GM18907 (cell line): Measurements from ENCODE around the gene MYLK3.
"Not testable (repeated sequence)": the region's sequence is repeated elsewhere in the genome, so short reads cannot be mapped to it uniquely, and the experiment has no call there.

Source experiments
- ATAC-seq: cut with Tn5 transposase; IDR thresholded peaks from one replicate; pipeline ENCODE4 v1.9.1; 2021; ENCODE audit warnings: mild to moderate bottlenecking, moderate library complexity; ENCODE audit not compliant: unreplicated experiment

Gene MYLK3

DNA sequence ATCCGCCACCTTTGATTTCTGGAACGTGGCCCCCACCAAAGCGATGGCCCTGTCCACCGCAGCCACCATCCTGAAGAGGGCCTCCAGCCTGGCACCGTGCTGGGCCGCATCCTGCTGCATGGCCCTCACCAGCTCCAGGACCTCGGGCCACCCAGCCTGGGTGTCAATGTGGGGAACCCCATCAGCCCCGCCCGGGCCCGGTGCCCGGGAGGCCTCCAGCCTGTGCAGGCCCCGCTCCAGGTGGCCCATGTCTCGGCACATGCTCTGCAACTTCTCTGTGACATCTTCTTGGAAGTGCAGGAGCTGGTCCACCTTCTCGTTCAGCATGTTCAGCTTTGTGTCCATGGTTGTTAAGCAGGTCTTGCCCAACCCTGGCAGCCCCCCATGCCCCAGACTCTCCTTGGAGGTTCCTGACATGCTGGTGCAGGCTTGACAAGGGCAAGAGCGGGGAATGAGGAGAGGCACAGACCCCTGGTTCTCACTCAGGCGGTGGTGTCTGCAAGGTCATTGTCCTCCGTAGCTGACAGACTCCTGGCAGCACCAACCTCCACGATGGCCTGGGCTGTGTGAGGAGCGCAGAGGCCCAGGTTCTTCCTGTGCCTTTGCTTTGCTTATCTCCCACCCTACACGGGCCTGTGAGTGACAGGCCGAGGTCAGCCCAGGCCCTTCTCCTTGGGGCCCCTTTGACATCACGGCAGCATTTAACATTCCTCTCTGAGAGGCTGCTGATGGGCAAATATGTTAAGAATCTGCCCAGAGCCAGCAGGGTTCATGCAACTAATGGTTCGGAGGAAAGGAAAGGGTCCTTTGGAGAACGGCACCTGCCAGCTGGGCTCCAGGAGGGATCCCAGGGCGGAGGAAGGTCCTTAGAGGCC is at the start of gene MYLK3:
Gene MYLK3 (minus strand): TSS at position 568 of the 875 bp plus-strand sequence. CDS start 151 bp downstream, at position 417.
- ATAC-seq = no peak

DNA sequence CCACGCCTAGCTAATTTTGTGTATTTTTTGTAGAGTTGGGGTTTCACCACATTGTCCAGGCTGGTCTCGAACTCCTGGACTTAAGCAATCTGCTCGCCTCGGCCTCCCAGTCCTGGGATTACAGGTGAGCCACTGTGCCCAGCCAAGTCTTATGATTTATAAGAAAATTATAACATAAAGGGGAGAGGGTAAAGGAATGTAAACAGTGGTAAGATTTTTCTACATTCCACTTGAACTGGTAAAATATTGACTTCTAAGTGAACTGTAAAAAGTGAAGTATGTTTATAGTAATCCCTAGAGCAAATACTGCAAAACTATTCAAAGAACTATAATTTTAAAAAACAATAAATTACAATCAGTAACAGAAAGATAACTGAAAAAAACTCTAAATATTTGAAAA is 49.4 kb upstream of the MYLK3 start:
- no peak for ATAC-seq

DNA sequence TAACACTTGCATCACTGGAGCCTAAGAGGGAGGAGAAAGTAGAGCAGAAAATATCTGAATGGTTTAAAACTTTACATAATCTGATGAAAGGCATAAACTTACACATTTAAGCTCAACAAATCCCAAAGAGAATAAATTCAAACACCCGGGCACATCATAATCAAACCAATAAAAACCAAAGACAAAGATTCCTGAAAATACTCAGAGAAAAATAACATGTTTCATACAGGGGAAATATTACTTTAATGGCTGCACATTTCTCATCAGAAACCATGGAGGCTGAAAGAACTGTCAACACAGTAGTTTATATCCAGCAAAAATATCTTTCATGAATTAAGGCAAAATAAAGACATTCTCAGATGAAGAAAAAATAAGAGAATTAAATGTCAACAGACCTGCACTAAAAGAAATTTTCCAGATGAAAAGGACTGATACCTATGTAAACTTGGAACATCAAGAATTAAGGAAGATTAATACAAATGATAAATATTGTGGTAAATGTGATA is 48.7 kb upstream of the MYLK3 start:
- no peak for ATAC-seq

DNA sequence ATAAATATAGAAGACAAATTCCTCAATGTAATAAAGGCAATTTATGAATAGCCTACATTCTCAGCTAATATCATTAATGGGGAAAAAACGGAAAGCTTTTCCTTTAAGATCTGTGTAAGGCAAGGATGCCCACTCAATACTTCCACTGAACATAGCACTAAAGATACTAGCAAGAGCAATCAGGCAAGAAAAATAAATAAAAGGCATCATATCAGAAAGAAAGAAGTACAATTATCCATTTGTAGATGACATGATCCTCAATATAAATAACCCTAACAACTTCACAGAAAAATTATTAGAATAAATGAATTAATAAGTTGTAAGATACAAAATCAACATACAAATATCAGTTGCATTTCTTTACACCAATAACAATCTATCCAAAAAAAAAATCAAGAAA is 45.7 kb upstream of the MYLK3 start:
- ATAC-seq = no peak

DNA sequence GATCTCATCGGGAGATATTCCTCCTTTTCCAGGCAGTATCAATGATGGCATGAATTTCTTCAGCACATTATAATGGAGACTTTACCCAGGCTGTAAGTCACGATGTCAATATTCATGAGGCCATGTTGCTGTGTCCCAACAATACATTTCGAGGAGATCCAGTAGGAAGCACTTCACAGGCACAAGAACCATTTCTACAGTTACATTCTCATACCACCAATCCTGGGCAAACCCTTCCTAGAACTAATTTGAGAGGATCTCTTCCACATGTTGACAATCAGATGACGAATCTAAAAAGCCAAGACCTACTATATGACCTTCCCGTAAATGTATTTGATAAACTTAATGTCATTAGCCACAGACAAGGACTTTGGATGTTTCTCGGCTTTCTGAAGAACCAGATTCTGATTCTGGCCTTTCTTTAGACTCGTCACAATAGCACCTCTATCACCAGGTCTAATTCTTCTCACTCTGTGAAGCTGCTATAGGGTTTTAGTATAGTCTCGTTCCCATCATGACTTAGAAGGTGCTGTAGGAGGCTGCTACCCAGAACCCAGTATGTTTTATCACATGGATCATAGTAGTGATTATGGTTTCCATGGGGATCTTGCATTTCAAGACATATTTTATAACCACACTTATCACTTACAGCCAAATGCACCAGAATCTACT is 42.6 kb upstream of the MYLK3 start:
- ATAC-seq = no peak

DNA sequence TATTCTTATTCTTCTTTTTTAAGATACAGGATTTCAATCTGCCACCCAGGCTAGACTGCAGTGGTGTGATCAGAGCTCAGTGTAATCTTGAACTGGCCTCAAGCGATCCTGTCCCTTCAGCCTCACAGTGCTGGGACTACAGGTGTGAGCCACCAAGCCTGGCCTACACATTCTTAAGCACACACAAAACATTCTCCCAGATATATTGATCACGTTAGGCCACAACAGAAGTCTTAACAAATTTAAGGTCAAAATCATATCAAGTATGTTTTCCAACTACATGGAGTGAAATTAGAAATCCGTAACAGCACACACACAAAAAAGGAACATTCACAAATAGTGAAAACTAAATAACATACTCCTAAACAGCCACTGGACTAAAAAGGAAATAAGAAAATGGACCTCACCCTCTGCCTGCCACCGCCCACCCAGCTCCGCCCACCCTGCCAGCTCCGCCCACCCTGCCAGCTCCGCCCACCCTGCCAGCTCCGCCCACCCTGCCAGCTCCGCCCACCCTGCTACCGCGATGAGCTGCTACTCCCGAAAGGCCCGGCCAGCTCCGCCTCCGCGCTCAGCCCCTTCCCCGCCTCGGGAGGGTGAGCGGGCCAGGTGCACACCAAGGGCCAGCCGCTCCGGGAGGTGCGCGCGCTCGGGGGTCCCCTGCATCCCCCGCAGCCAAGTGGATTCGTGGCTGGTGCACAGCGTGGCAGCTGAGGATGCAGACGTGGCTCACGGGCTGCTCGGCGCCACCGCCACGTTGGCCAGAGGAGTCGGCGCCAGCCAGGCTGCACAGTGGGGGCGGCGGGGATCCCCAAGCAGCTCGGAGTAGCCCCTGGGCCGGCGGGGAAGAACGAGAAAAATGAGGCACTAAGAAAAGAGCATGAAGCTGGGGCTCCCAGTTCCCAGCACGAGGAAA is 41.6 kb upstream of the MYLK3 start:
- ATAC-seq = peak; percentile 88

DNA sequence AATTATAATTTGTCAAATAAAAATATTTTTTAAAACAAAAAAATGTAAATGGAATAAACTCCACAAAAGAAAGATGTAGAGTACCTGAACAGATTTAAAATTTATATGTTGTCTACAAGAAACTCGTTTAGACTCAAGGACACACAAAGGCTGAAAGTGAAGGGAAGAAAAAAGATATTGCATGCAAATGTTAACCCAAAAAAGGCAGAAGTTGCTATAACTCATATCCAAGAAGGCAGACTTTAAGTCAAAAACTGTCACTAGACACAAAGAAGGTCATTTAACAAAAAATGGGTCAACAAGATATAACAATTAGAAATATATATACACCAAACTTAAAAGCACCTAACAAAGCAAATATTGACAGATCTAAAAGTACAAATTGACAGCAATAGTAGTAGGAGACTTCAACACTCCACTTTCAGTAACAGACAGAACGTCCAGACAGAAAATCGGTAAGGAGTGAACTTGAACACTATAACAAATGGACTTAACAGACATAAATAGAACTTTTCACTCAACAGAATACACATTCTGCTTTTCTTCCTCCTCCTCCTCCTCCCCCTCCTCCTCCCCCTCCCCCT is 40.8 kb upstream of the MYLK3 start:
- no peak for ATAC-seq

DNA sequence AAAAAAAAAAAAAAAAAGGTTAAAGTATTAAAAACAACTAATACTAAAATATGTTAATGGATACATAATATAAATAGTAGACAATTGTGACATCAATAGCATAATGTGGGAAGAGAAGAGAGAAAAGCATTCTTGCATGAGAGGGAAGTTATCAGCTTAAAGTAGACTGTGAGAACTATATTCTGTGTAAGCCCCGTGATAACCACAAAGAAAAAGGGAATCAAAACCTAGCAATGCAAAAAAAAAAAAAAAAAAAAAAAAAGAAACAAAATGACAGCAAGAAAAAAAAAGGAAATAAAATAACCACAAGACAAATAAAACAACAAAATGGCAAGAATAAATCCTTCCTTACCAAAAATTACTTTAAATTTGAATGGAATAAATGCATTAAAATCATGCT is 39.8 kb upstream of the MYLK3 start:
- ATAC-seq = no peak

DNA sequence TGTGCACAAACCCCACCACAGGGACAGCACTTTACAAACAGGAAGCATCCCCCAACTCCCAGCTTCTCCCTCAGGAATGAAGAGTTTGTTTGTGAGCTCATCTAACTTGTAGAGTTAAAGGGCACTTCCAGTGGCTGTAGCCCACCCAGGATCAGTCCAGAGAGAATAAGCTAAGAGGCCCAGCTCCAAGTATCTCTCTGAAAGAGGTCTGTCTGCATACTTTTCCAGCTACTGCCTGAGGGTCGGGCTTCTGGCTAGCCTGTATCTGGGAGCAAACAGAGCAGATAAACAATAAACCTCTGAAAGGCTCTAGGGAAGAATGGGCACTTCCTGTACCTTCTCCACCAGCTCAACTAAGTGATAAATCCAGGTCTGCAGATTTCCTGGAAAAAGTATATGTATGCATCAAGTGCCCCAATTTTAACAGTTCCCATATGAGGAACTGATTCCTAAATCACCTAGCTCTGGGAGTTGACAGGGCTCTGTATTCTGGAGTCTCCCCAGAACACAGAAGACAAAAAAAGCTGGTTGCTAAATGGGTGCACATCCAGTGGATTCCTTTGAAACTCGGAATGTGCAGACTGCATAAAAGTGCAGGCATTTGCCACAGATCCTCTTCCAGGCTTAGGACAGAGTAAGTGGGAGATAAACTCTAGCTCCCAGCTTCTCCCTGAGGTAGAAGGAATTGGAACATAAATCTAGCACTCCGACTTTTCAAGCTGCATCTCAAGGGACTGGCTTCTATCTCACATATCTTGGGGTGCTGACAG is 37.1 kb upstream of the MYLK3 start:
- ATAC-seq = no peak

DNA sequence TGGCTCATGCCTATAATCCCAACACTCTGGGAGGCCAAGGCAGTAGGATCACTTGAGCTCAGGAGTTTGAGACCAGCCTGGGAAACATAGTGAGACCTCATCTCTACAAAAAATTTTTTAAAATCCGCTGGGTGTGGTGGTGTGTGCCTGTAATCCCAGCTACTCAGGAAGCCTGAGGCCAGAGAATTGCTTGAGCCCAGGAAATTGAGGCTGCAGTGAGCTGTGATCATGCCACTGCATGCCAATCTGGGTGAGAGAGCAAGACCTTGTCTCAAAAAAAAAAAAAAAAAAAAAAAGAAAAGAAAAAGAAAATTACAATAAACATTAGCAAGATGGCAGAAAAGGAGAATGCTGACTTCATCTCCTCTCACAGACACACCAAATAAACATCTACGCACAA is 36.4 kb upstream of the MYLK3 start:
- not testable (repeated sequence) for ATAC-seq

DNA sequence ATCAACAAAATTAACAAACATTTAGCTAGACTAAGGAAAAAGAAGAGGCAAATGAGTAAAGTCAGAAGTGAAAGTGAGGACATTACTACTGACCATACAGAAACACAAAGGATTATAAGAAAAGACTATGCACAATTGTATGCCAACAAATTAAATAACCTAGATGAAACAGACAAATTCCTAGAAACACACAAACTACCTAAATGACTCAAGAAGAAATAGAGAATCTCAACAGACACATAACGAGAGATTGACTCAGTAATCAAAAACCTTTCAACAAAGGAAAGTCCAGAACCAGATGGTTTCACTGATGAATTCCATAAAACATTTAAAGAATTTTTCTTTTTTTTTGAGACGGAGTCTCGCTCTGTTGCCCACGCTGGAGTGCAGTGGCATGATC is 35.7 kb upstream of the MYLK3 start:
- no peak for ATAC-seq

DNA sequence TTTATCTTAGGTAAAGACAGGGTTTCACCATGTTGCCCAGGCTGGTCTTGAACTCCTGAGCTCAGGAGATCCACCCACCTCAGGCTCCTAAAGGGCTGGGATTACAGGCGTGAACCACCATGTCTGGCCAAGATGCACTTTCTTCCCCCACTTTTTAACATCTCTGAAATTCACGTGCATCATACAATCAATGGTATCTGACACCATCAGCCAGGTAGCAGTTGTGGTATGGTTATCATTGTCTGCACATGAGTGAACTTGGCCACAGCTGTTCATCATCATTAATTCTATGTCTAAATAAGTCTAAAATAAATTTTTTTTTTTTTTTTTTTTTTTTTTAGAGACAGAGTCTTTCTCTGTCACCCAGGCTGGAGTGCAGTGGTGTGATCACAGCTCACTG is 34.2 kb upstream of the MYLK3 start:
- no peak for ATAC-seq

DNA sequence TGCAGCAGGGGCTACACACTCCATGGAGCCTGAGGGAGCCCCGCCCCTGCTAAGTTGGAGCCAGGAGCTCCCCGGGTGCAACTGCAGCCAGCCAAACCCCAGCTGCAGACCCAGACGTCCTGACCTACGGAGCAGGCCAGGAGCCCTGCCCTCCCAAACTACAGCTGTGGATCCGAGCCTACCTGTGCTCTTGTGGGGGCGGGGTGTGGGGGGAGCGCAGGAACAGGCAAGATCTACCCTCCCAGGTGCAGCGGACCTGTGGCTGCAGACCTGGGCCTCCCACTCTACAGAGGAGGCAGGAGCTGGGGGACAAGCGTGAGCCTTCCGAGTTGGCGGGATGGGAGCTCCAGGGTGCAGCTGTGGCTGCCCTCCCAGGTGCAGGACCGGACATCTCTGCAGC is 29.7 kb upstream of the MYLK3 start:
- no peak for ATAC-seq

DNA sequence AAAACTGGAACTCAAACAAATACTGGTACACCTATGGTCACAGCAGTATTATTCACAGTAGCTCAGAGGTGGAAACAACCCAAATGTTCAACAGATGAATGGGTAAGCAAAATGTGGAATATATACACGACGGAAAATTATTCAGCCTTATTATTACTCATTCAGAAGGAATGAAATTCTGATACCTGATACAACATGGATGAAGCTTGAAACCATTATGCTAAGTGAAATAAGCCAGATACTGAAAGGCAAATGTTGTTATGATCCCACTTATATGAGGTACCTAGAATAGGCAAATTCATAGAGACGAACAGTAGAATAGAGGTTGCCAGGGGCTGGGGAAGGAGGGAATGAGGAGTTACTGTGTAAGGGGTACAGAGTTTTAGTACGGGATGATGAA is 27.1 kb upstream of the MYLK3 start:
- no peak for ATAC-seq

DNA sequence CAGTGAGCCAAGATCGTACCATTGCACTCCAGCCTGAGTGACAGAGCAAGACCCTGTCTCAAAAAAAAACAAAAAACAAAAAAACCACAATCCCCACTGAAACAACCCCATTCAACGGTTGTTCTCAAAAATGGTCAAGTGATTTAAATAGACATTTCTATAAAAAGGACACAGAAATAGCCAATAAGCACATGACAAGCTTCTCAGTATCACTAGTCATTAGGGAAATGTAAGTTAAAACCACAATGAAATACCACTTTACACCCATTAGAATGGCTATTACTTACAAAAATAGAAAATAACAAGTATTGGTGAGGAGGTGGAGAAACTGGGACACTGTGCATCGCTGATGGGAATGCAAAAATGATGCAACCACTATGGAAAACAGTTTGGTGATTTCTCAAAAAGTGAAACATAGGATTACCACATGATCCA is 26.6 kb upstream of the MYLK3 start:
- ATAC-seq = no peak

DNA sequence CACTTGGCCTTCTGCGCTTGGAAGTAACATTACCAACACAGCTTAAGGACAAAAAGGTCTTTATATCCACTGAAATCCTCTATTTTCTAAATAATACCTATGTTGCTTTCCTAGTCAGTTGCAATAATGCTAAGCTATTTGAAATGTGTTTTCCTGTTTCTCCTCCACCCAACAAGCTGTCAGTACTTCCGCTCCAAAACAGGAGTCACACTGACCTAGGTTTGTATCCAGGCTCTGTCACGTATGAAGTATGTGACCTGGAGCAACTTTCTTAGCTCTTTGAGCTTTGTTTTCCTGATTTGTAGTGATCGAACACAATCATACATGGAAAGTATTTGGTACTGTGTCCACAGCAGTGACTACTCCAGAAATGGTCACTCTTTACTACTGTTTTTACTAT is 24.3 kb upstream of the MYLK3 start:
- no peak for ATAC-seq

DNA sequence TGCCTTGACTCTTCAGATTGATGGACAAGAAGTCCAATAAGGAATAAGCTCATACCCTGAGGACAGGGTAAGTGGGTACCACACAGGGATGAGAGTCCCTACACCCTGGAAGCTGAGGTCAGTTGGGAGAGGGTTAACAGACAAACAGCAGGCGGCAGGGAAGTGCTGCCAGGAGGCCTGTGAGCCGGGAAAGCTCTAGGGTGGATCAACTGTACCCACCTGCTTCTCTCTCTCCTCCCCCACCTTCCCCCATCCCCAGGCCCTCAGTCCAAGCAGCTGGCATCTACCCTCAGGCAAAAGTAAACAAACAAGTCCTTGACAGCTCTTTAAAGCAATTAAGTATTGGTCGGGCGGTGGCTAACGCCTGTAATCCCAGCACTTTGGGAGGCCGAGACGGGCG is 20.7 kb upstream of the MYLK3 start:
- ATAC-seq = no peak

DNA sequence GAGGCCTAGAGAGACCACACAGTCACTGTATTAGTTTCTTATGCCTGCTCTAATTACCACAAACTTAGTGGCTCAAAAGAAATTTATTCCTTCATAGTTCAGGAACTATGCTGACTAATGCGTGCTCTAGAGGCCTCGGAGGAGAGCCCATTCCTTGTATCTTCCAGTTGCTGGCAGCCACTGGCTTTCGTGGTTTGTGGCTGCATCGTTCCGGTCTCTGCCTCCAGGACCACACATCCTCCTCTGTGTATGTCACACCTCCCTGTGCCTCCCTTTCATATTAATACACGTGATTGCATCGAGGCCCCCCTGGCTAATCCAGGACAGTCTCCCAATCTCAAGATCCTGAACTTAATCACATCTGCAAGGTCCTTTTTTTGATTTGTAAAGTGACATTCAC is 16.9 kb upstream of the MYLK3 start:
- no peak for ATAC-seq

DNA sequence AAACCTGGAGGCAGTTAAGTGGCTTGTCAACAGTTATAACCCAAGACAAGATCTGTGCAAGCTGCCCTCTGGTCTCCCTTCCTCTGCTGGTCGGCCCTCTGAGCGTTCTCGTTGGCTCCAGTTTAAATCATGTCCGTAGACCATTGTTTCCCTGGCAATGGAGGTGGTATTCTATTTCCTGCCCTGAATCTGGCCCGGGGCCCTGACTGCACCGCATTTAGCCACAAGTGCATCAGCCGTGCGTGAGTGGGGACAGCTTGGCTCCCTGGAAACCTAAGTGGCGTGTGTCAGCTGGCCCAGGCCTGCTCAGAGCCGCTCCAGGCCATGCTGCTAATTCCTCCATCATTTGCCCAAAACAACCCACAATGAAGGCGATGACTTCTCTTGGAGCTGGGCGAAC is 15.0 kb upstream of the MYLK3 start:
- no peak for ATAC-seq

DNA sequence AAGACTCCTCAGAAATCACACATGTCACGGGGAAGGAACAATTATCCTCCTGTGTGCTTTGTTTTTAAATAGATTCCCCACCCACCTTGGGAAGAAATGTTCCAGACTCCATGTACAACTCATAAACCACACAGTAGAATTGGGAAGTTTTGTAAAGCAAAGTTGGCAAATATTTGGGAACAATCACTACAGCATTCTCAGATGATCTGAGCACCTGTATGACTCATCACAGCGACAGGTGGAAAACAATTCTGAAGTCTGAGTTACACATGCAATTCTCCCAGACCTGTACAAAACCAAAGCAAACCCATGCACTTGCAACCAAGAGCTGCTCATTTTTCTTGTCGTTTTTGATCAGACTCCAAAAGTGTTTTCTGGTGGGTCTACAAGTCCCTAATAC is 14.4 kb upstream of the MYLK3 start:
- ATAC-seq = no peak
